Neural progenitor cell (in vitro differentiated cells): ENCODE data around the gene VTI1A.

ENCODE experiments used
- EZH2 ChIP-seq: fragments of 200-600 bp; sonication (generic); IDR thresholded peaks from 2 replicates; pipeline ENCODE4 v1.6.1; 2017; ENCODE audit warnings: antibody characterized with exemption, mild to moderate bottlenecking, moderate library complexity
- TF ChIP-seq, protein P1 (sequence below): fragments of 200-600 bp; sonication (generic); IDR thresholded peaks from 2 replicates; pipeline ENCODE4 v1.5.1; 2017; ENCODE audit warnings: antibody characterized with exemption, mild to moderate bottlenecking

DNA sequence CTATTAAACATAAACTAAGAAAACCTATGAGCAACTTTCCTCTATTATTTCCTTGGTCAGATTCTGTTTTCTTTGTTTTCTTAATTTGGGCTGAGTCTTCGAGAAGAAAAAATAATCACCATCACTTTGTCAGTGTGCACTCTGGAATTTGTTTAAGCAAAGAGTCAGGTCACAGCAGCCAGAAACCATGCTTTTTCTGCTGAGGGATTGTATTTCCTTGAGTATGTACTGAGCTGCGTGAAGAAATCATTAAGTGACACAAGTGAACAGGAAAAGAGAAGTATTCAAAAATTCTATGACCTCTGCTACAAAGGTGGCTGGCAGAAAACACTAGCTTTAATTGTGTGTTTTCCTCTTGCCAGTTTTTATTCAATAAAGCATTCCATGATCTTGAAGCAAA lies 249.6 kb downstream of the VTI1A start:
- TF ChIP-seq, protein P1, sequence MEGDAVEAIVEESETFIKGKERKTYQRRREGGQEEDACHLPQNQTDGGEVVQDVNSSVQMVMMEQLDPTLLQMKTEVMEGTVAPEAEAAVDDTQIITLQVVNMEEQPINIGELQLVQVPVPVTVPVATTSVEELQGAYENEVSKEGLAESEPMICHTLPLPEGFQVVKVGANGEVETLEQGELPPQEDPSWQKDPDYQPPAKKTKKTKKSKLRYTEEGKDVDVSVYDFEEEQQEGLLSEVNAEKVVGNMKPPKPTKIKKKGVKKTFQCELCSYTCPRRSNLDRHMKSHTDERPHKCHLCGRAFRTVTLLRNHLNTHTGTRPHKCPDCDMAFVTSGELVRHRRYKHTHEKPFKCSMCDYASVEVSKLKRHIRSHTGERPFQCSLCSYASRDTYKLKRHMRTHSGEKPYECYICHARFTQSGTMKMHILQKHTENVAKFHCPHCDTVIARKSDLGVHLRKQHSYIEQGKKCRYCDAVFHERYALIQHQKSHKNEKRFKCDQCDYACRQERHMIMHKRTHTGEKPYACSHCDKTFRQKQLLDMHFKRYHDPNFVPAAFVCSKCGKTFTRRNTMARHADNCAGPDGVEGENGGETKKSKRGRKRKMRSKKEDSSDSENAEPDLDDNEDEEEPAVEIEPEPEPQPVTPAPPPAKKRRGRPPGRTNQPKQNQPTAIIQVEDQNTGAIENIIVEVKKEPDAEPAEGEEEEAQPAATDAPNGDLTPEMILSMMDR: no peak
- no peak for TF ChIP-seq EZH2
